GM12864 (cell line): ENCODE measurements around the gene ANTXR2.
"Not testable (repeated sequence)": the region's sequence is repeated elsewhere in the genome, so short reads cannot be mapped to it uniquely, and the experiment has no call there.

Experiments
- DNase-seq: peaks from one replicate; pipeline ENCODE4 v3.0.0-alpha.2; 2011; ENCODE audit warnings: low read depth
- H3K4me3 ChIP-seq: 2 replicates; pipeline ENCODE4 v1.5.1; 2011; ENCODE audit warnings: mild to moderate bottlenecking, low read depth, low read length, control low read depth
- TF ChIP-seq, protein P1 (sequence below): IDR thresholded peaks from 2 replicates; pipeline ENCODE4 v1.5.1; 2011; ENCODE audit warnings: low read depth, mild to moderate bottlenecking, moderate library complexity, low read length, control low read depth, inconsistent platforms; ENCODE audit errors: missing control alignments

The ANTXR2 gene

DNA sequence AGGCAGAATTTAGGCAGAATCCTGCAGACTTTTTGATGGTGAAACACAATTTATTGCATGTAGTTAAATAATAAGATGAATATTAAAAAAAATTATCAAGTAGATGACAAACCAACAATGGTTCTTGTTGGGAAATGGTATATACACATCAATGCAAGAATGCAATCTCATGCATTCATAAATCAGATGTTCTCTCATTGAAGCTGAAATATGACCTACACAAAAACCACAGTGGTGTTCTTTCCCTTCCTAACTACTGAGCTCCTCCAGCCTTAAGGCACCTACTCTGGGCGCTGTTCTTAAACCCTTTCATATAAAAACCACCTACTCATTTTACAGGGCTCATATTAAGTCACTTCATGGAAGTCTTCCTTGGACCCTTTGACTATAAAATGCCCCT lies 64.1 kb downstream of the ANTXR2 start:
- TF ChIP-seq, protein P1, sequence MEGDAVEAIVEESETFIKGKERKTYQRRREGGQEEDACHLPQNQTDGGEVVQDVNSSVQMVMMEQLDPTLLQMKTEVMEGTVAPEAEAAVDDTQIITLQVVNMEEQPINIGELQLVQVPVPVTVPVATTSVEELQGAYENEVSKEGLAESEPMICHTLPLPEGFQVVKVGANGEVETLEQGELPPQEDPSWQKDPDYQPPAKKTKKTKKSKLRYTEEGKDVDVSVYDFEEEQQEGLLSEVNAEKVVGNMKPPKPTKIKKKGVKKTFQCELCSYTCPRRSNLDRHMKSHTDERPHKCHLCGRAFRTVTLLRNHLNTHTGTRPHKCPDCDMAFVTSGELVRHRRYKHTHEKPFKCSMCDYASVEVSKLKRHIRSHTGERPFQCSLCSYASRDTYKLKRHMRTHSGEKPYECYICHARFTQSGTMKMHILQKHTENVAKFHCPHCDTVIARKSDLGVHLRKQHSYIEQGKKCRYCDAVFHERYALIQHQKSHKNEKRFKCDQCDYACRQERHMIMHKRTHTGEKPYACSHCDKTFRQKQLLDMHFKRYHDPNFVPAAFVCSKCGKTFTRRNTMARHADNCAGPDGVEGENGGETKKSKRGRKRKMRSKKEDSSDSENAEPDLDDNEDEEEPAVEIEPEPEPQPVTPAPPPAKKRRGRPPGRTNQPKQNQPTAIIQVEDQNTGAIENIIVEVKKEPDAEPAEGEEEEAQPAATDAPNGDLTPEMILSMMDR, result no peak
- no peak for DNase-seq
- no peak overlapping the region for H3K4me3 ChIP-seq

DNA sequence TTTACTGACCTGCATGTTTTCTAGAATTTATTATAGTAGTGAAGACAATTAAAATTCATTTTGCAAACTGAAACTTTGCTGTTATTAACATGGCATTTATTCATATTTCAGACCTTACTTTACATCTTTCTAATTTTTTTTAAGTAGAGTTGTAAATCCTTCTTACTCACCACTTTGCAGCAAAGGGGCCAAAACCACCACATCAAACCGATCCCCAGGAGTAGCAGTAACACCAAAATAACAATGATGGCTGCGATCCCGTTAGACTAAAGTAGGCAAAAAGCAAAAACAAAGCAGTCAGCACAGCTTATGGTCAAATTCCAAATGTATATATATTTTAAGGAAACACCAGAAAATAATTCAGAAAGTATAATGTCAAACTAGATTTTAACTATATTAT lies 64.7 kb downstream of the ANTXR2 start:
- TF ChIP-seq, protein P1, result no peak
- H3K4me3 ChIP-seq, result no peak overlapping the region
- DNase-seq, result no peak

DNA sequence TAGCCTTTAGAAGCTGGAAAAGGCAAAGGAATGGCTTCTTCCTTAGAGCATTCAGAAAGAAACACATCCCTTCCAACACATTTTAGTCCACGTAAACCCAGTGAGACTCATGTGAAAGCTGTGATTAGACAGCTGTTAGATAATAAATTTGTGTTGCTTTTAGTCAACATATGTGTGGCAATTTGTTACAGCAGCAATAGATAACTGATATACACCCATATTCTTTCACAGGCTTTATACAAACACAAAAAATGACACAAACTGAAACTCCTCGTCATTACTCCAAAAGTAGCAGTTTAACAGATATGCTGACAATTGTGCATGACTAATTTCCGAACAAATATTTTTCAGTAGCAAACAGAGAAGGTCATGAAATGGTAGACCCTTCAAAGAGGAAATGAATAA lies 65.3 kb downstream of the ANTXR2 start:
- H3K4me3 ChIP-seq, result no peak overlapping the region
- DNase-seq, result no peak

DNA sequence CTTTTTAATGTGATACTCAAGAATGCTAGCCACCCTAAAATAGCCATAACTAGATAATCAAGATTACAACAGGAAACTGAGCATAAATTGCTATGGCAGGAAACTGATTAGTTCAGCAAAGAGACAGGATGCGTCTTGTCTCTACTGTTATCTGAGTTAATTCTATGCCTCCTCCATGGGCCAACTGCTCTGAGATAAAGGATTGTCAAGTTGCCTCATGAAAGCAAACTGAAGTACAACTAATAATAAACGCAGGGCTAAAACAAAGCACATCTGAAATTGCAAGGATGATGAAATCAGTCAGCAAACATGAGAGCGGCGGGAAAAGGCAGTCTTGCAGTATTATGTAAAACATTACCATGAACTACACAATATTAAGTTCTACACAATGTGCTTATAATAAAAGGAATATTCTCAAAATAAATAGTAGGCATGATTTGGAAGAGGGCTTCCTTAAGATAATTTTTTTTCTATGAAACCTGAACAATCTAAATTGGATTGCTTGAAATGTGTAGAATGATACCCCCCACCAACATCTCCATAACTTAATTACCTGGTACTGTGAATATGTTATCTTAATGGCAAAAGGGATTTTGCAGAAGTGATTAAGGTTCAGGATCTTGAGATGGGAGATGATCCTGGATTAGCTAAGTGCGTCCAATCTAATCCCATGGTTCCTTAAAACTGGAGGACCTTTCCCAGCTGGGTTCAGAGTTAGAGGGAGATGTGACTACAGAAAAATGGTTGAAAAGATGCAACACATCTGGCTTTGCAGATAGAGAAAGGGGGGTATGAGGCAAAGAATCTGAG lies 65.9 kb downstream of the ANTXR2 start:
- DNase-seq, result no peak
- H3K4me3 ChIP-seq, result no peak overlapping the region
- TF ChIP-seq, protein P1, result no peak

More for the DNA sequence above, 65.3 kb downstream of the ANTXR2 start:
- TF ChIP-seq, protein P1, result no peak

DNA sequence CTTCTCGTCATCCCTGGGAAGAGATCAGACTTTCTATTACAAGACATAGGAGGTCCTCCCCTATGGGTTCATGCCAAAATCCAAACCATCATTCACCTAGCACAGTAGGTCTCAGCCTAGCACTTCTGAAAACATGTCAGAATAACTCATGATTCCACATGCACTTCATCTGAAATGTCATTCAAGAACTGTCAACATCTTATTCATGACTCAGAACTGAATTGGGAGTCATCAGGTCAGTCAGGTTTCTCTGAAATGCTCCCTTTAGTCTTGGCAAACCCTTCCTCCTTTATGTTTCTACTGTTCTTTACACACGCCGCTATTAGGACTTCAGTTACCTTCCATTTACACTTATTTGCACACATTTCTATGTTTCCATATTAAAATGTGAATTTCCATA lies 67.2 kb downstream of the ANTXR2 start:
- TF ChIP-seq, protein P1, result no peak
- no peak overlapping the region for H3K4me3 ChIP-seq
- DNase-seq, result no peak

DNA sequence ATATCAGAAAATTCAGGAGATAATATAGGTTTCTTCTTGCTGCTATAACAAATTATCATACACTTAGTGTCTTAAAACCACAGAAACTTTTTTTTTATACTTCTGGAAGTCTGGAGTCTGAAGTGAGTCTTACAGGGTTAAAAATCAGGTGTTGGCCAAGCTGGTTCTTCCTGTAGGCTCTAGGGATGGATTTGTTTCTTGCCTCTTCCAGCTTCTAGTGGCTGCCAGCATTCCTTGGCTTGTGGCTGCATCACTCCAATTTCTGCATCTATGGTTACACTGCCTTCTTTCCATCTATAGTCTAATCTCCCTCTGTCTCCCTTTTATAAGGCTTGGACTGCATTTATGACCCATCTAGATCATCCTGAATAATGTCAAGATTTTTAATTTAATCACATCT lies 68.7 kb downstream of the ANTXR2 start:
- TF ChIP-seq, protein P1, result no peak
- H3K4me3 ChIP-seq, result no peak overlapping the region
- no peak for DNase-seq

DNA sequence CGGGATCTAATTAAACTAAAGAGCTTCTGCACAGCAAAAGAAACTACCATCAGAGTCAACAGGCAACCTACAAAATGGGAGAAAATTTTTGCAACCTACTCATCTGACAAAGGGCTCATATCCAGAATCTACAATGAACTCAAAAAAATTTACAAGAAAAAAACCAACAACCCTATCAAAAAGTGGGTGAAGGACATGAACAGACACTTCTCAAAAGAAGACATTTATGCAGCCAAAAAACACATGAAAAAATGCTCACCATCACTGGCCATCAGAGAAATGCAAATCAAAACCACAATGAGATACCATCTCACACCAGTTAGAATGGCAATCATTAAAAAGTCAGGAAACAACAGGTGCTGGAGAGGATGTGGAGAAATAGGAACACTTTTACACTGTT lies 70.5 kb downstream of the ANTXR2 start:
- not testable (repeated sequence) for DNase-seq, H3K4me3 ChIP-seq

DNA sequence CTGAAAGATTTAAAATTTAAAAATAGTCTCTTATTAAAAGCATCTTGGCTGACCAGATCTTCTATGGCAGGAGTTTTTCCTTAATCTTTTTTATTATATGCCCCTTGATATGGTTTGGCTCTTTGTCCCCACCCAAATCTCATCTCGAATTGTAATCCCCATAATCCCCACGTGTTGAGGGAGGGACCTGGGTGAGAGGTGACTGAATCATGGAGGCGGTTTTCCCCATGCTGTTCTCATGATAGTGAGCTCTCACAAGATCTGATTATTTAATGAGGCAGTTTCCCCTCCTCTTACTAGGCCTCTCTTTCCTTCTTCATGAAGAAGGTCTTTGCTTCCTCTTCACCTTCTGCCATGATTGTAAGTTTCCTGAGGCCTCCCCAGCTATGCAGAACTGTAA lies 74.0 kb downstream of the ANTXR2 start:
- DNase-seq, H3K4me3 ChIP-seq: not testable (repeated sequence)
